KMS-11 (cell line): Measurements from ENCODE around the gene CCT3.

Source experiments
- H2AFZ ChIP-seq: fragments of 200-600 bp; sonication (generic); 2 replicates; pipeline ENCODE4 v1.6.1; 2016; ENCODE audit warnings: antibody characterized with exemption, mixed run types, low read depth
- H3K27ac ChIP-seq: fragments of 200-600 bp; sonication (generic); 2 replicates; pipeline ENCODE4 v1.6.1; 2016; ENCODE audit warnings: mild to moderate bottlenecking, mixed run types
- H3K27me3 ChIP-seq: fragments of 200-600 bp; sonication (generic); 2 replicates; pipeline ENCODE4 v1.6.1; 2017; ENCODE audit warnings: mild to moderate bottlenecking, low read depth, mixed run types, moderate library complexity; ENCODE audit not compliant: insufficient read depth
- H3K36me3 ChIP-seq: fragments of 200-600 bp; sonication (generic); 2 replicates; pipeline ENCODE4 v1.6.1; 2017; ENCODE audit warnings: mild to moderate bottlenecking, mixed run types; ENCODE audit not compliant: insufficient read depth
- H3K4me1 ChIP-seq: fragments of 200-600 bp; sonication (generic); 2 replicates; pipeline ENCODE4 v1.6.1; 2016; ENCODE audit warnings: mild to moderate bottlenecking, low read depth, mixed run types; ENCODE audit not compliant: poor library complexity, severe bottlenecking
- H3K4me2 ChIP-seq: fragments of 200-600 bp; sonication (generic); 2 replicates; pipeline ENCODE4 v1.7.0; 2016; ENCODE audit warnings: mild to moderate bottlenecking, mixed run types
- H3K4me3 ChIP-seq: fragments of 200-600 bp; sonication (generic); IDR thresholded peaks from 2 replicates; pipeline ENCODE4 v1.6.1; 2017; ENCODE audit warnings: low read depth, low read length, mixed read lengths; ENCODE audit not compliant: insufficient read depth
- H3K79me2 ChIP-seq: fragments of 200-600 bp; sonication (generic); 2 replicates; pipeline ENCODE4 v1.6.1; 2016; ENCODE audit warnings: low read depth, mixed run types; ENCODE audit not compliant: insufficient read depth
- H3K9ac ChIP-seq: fragments of 200-600 bp; sonication (generic); 2 replicates; pipeline ENCODE4 v1.6.1; 2016; ENCODE audit warnings: mild to moderate bottlenecking, mixed run types
- H4K20me1 ChIP-seq: fragments of 200-600 bp; sonication (generic); 2 replicates; pipeline ENCODE4 v1.6.1; 2016; ENCODE audit warnings: mild to moderate bottlenecking, mixed run types; ENCODE audit not compliant: insufficient read depth
- TF ChIP-seq, protein P1 (sequence below): fragments of 200-600 bp; sonication (generic); conservative IDR thresholded peaks from 2 replicates; pipeline ENCODE4 v1.6.1; 2017; ENCODE audit warnings: low read depth, mild to moderate bottlenecking, antibody characterized with exemption, low read length, moderate library complexity, mixed read lengths

Gene CCT3

GRCh38 chr1:156281693-156282478 is 56.2 kb downstream of the CCT3 start:
- Histone ChIP-seq H4K20me1 (peaks cover 18% of the 10 kb centered on the region), H3K27ac (peak overlapping the region; percentile 62), H3K79me2 (peaks cover 65% of the 10 kb centered on the region), H3K27me3 (no peaks in the 10 kb centered on the region), H3K4me1 (peaks cover 47% of the 10 kb centered on the region), H2AFZ (peak overlapping the region; percentile 65), H3K4me2 (peak overlapping the region; percentile 79), H3K9ac (peak overlapping the region; percentile 87), H3K4me3 (peak overlapping the region; percentile 71), H3K36me3 (peaks cover 18% of the 10 kb centered on the region; the same call in 1 of the 2 replicates)
- TF ChIP-seq, protein P1, sequence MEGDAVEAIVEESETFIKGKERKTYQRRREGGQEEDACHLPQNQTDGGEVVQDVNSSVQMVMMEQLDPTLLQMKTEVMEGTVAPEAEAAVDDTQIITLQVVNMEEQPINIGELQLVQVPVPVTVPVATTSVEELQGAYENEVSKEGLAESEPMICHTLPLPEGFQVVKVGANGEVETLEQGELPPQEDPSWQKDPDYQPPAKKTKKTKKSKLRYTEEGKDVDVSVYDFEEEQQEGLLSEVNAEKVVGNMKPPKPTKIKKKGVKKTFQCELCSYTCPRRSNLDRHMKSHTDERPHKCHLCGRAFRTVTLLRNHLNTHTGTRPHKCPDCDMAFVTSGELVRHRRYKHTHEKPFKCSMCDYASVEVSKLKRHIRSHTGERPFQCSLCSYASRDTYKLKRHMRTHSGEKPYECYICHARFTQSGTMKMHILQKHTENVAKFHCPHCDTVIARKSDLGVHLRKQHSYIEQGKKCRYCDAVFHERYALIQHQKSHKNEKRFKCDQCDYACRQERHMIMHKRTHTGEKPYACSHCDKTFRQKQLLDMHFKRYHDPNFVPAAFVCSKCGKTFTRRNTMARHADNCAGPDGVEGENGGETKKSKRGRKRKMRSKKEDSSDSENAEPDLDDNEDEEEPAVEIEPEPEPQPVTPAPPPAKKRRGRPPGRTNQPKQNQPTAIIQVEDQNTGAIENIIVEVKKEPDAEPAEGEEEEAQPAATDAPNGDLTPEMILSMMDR: no peak

DNA sequence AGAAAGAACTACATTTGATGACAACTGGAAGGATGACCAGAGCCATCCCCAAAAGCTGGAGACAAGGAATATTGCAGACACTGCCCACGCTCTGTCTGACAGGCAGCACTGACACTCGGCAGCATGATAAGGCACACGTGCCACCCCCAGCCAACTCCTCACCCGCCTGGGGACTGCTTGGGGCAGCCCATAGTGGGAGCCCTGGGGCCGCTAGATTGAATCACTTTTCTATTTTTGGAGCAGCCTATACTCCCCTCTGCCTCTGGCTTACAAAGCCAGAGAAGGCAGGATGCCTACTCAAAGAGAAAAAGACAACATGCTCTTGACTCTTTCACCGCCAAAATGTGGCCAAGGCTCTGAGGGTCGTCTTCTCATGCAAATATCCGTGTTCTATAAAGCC is 56.8 kb downstream of the CCT3 start:
- peak overlapping the region; percentile 62 for H3K27ac ChIP-seq
- peaks cover 65% of the 10 kb centered on the region for H3K79me2 ChIP-seq
- TF ChIP-seq, protein P1: peak; percentile 42; the same call in 1 of the 2 replicates
- no peak overlapping the region for H2AFZ ChIP-seq
- peaks cover 18% of the 10 kb centered on the region for H4K20me1 ChIP-seq
- H3K4me2 ChIP-seq: peak overlapping the region; percentile 79
- H3K4me1 ChIP-seq: peaks cover 47% of the 10 kb centered on the region
- H3K4me3 ChIP-seq: peak overlapping the region; percentile 71
- H3K36me3 ChIP-seq: peaks cover 23% of the 10 kb centered on the region; the same call in 1 of the 2 replicates
- H3K9ac ChIP-seq: peak overlapping the region; percentile 87; the same call in 1 of the 2 replicates
- H3K27me3 ChIP-seq: no peaks in the 10 kb centered on the region

- TF ChIP-seq, protein P1: no peak
- Histone ChIP-seq H3K9ac (no peak overlapping the region), H3K27me3 (no peaks in the 10 kb centered on the region), H3K4me3 (no peak overlapping the region), H3K4me1 (peaks cover 47% of the 10 kb centered on the region), H4K20me1 (peaks cover 18% of the 10 kb centered on the region), H3K27ac (no peak overlapping the region), H2AFZ (no peak overlapping the region), H3K79me2 (peaks cover 65% of the 10 kb centered on the region), H3K36me3 (peaks cover 33% of the 10 kb centered on the region; the same call in 1 of the 2 replicates), H3K4me2 (peak overlapping the region; percentile 79)
Observed at GRCh38 chr1:156279837-156280236, 58.3 kb downstream of the CCT3 start.

DNA sequence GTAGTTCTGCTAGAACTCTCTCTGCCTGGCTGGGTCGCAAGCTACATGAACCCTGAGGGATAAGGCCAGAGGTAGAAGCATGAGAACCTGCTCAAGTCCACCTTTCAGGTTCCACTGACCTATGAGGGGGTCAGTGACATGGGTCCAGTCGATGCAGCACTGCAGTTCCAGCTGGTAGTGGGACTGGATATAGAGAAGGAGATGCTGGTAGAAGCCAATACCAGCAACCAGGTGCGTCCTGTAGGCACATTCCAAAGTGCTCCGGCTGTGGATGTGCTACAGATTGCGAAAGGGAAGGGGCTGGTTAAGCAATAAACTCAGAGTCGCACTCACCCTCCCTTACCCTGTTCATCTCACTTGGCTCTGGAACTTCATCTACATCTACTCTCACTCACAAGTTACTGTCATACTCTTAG is 61.1 kb downstream of the CCT3 start:
- H3K36me3 ChIP-seq: peaks cover 58% of the 10 kb centered on the region; the same call in 1 of the 2 replicates
- peaks cover 35% of the 10 kb centered on the region for H3K4me1 ChIP-seq
- peaks cover 18% of the 10 kb centered on the region for H4K20me1 ChIP-seq

More for the DNA sequence above, 61.1 kb downstream of the CCT3 start:
- H3K79me2 ChIP-seq: peaks cover 43% of the 10 kb centered on the region
- no peak overlapping the region for H3K27ac ChIP-seq
- H3K4me2 ChIP-seq: no peak overlapping the region
- H3K9ac ChIP-seq: no peak overlapping the region
- H3K27me3 ChIP-seq: no peaks in the 10 kb centered on the region
- H3K4me3 ChIP-seq: no peak overlapping the region
- H2AFZ ChIP-seq: no peak overlapping the region
- TF ChIP-seq, protein P1: no peak
